Transverse colon (tissue), 4 donors: ENCODE results near the gene GPR176.

ENCODE experiments used
- POLR2AphosphoS5 ChIP-seq, 3 donors: sonication (generic); formaldehyde crosslinking; IDR thresholded peaks; one replicate each; pipeline ENCODE4 v1.6.1; 2016; ENCODE audit warnings: antibody characterized with exemption in 3 of 3
- TF ChIP-seq, protein P1 (sequence below), 5 experiments: fragments of 200-600 bp in 3 of 5; fragments of 450-650 bp in 2 of 5; sonication (generic) in 3 of 5; IDR thresholded peaks; 1 replicate in 2 of 5; 2 replicates in 3 of 5; pipeline ENCODE4 v1.5.1; 2016 to 2017; ENCODE audit warnings: antibody characterized with exemption in 5 of 5, inconsistent platforms in 3 of 5, mild to moderate bottlenecking in 2 of 5, moderate library complexity in 1 of 5

DNA sequence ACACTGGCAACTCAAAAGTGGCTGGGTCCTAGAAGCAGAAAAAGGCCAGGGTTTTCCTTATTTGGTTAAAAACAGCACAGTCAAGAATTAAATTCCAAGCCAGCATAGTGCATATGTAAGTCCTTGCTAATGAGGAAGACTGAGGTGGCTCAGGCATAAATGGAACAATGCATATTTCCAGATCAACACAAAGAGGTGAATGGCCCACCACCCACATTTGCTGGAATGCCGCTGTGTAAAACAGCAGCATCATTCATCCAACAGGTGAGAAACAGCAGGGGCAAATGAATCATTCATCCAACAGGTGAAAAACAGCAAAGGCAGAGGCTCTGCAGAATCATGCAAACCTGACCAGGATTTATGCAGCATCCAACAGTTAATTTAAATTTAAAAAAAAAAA is 32.9 kb downstream of the GPR176 start:
- TF ChIP-seq, protein P1, sequence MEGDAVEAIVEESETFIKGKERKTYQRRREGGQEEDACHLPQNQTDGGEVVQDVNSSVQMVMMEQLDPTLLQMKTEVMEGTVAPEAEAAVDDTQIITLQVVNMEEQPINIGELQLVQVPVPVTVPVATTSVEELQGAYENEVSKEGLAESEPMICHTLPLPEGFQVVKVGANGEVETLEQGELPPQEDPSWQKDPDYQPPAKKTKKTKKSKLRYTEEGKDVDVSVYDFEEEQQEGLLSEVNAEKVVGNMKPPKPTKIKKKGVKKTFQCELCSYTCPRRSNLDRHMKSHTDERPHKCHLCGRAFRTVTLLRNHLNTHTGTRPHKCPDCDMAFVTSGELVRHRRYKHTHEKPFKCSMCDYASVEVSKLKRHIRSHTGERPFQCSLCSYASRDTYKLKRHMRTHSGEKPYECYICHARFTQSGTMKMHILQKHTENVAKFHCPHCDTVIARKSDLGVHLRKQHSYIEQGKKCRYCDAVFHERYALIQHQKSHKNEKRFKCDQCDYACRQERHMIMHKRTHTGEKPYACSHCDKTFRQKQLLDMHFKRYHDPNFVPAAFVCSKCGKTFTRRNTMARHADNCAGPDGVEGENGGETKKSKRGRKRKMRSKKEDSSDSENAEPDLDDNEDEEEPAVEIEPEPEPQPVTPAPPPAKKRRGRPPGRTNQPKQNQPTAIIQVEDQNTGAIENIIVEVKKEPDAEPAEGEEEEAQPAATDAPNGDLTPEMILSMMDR (IDR thresholded peaks at IDR 0.05), result no peak
- no peak for TF ChIP-seq POLR2AphosphoS5 (IDR thresholded peaks at IDR 0.05)
